HepG2 (cell line): Measurements from ENCODE around the gene TBC1D32. TPM values are rescaled to one million over a fixed set of nuclear protein-coding genes. Genes with fewer than 3 reads are reported as not detected.

Source experiments
- ARID2 ChIP-seq: sonication (generic); formaldehyde crosslinking; IDR thresholded peaks from 2 replicates; pipeline ENCODE4 v1.8.1; 2022; ENCODE audit warnings: mild to moderate bottlenecking, missing genetic modification reagents, borderline replicate concordance
- DMTF1 ChIP-seq: sonication (generic); formaldehyde crosslinking; IDR thresholded peaks from 2 replicates; pipeline ENCODE4 v1.4.0; 2020; ENCODE audit warnings: mild to moderate bottlenecking, missing genetic modification reagents
- HCFC1 ChIP-seq: fragments of 150-350 bp; IDR thresholded peaks from 2 replicates; pipeline ENCODE4 v1.6.1; 2014; ENCODE audit warnings: low read depth, low read length
- HOXA7 ChIP-seq: sonication (generic); formaldehyde crosslinking; IDR thresholded peaks from 2 replicates; pipeline ENCODE4 v1.8.1; 2022; ENCODE audit warnings: mild to moderate bottlenecking, missing genetic modification reagents, moderate library complexity
- KLF9 ChIP-seq: IDR thresholded peaks from 2 replicates; pipeline ENCODE4 v1.6.1; 2016; ENCODE audit warnings: low read depth
- POGZ ChIP-seq: sonication (generic); formaldehyde crosslinking; IDR thresholded peaks from 2 replicates; pipeline ENCODE4 v1.4.0; 2020; ENCODE audit warnings: mild to moderate bottlenecking, missing genetic modification reagents
- RARG ChIP-seq: sonication (generic); formaldehyde crosslinking; IDR thresholded peaks from 2 replicates; pipeline ENCODE4 v1.4.0; 2020; ENCODE audit warnings: low read depth, mild to moderate bottlenecking, missing genetic modification reagents
- RCOR2 ChIP-seq: IDR thresholded peaks from 2 replicates; pipeline ENCODE4 v1.6.1; 2016; ENCODE audit warnings: missing biosample characterization, missing genetic modification reagents
- RFX1 ChIP-seq: fragments of 450-650 bp; IDR thresholded peaks from 2 replicates; pipeline ENCODE4 v1.6.1; 2017
- SATB2 ChIP-seq: sonication (generic); formaldehyde crosslinking; IDR thresholded peaks from 2 replicates; pipeline ENCODE4 v1.5.0; 2020; ENCODE audit warnings: missing genetic modification reagents
- SIX1 ChIP-seq: sonication (generic); formaldehyde crosslinking; IDR thresholded peaks from 2 replicates; pipeline ENCODE4 v1.4.0; 2020; ENCODE audit warnings: missing genetic modification reagents, borderline replicate concordance
- TFDP1 ChIP-seq: IDR thresholded peaks from 2 replicates; pipeline ENCODE4 v1.6.1; 2016; ENCODE audit warnings: missing compliant biosample characterization, missing genetic modification reagents, borderline replicate concordance
- TOPORS ChIP-seq: sonication (generic); formaldehyde crosslinking; IDR thresholded peaks from 2 replicates; pipeline ENCODE4 v1.8.0; 2023; ENCODE audit warnings: mild to moderate bottlenecking, missing genetic modification reagents
- ZBTB20 ChIP-seq: sonication (generic); formaldehyde crosslinking; IDR thresholded peaks from 2 replicates; pipeline ENCODE4 v1.8.1; 2023; ENCODE audit warnings: missing genetic modification reagents, low read depth, mild to moderate bottlenecking, borderline replicate concordance
- ZNF12 ChIP-seq: sonication (generic); formaldehyde crosslinking; IDR thresholded peaks from 2 replicates; pipeline ENCODE4 v1.5.0; 2020; ENCODE audit warnings: missing genetic modification reagents
- ZNF124 ChIP-seq: sonication (generic); formaldehyde crosslinking; IDR thresholded peaks from 2 replicates; pipeline ENCODE4 v1.4.0; 2020; ENCODE audit warnings: missing genetic modification reagents
- ZNF138 ChIP-seq: sonication (generic); formaldehyde crosslinking; IDR thresholded peaks from 2 replicates; pipeline ENCODE4 v1.5.0; 2020; ENCODE audit warnings: mild to moderate bottlenecking, low read depth, missing genetic modification reagents
- ZNF263 ChIP-seq: sonication (generic); formaldehyde crosslinking; IDR thresholded peaks from 2 replicates; pipeline ENCODE4 v1.4.0; 2020; ENCODE audit warnings: missing genetic modification reagents
- ZNF335 ChIP-seq: sonication (generic); formaldehyde crosslinking; IDR thresholded peaks from 2 replicates; pipeline ENCODE4 v1.4.0; 2020; ENCODE audit warnings: missing genetic modification reagents
- ZNF446 ChIP-seq: sonication (generic); formaldehyde crosslinking; IDR thresholded peaks from 2 replicates; pipeline ENCODE4 v1.5.0; 2020; ENCODE audit warnings: mild to moderate bottlenecking, missing genetic modification reagents
- ZNF577 ChIP-seq: sonication (generic); formaldehyde crosslinking; IDR thresholded peaks from 2 replicates; pipeline ENCODE4 v1.4.0; 2020; ENCODE audit warnings: mild to moderate bottlenecking, low read depth, missing genetic modification reagents, borderline replicate concordance
- polyA plus RNA-seq, 8 experiments: library from polyadenylated mRNA; depleted of rRNA in 3 of 8; stranded (reverse) in 7 of 8; unstranded in 1 of 8; fragments of >200 nt; fragmentation: Illumina TruSeq in 4 of 8; extraction: Trizol in 4 of 8; gene quantifications; 2 replicates each; pipeline versions ENCODE4 v1.2.1 to v1.2.3, GENCODE V29; 2011 to 2016; ENCODE audit warnings: low read depth in 4 of 8, missing spikeins in 1 of 8, mixed read lengths in 1 of 8; ENCODE audit not compliant: insufficient read depth in 1 of 8
- total RNA-seq, 5 experiments: library from RNA; depleted of rRNA; stranded (reverse); fragments of >200 nt; fragmentation: Illumina TruSeq; extraction: Trizol; gene quantifications; 2 replicates each; pipeline ENCODE4 v1.2.3, GENCODE V29; 2016; ENCODE audit warnings: low read depth in 1 of 5
- TF ChIP-seq, protein P1 (sequence below): IDR thresholded peaks from 2 replicates; pipeline ENCODE4 v1.6.1; 2012; ENCODE audit warnings: low read length, improper control_type of control experiment
- TF ChIP-seq, protein P2 (sequence below): sonication (generic); formaldehyde crosslinking; IDR thresholded peaks from 2 replicates; pipeline ENCODE4 v1.5.0; 2020; ENCODE audit warnings: missing genetic modification reagents

Gene TBC1D32
- total and polyA plus RNA-seq, 2 of the 13 experiments (the other 11 are each of a cell fraction or from before 2014, with no cell fraction given) = 2.0 to 4.8 TPM

- TF ChIP-seq DMTF1 (CRISPR knock-in tag) = 0 out of 2 replicates have a peak, but pooled peaks have one; percentile 19
- TF ChIP-seq ZNF124 (CRISPR knock-in tag) = peak; percentile 55
- TF ChIP-seq ZNF335 (CRISPR knock-in tag) = peak; percentile 95
- TF ChIP-seq KLF9 (CRISPR knock-in tag) = no peak
- TF ChIP-seq ZNF12 (CRISPR knock-in tag) = no peak; the same call in 1 of the 2 replicates
- TF ChIP-seq ZNF263 = peak; percentile 33; the same call in 1 of the 2 replicates
- no peak for TF ChIP-seq RARG (CRISPR knock-in tag)
- no peak for TF ChIP-seq ZNF577
- TF ChIP-seq SATB2 (CRISPR knock-in tag) = no peak
- TF ChIP-seq ZNF446 (CRISPR knock-in tag) = peak; percentile 54; the same call in 1 of the 2 replicates
- peak; percentile 86; the same call in 1 of the 2 replicates for TF ChIP-seq POGZ (CRISPR knock-in tag)
- TF ChIP-seq SIX1 = peak; percentile 33; the same call in 1 of the 2 replicates
- TF ChIP-seq TFDP1 = 0 out of 2 replicates have a peak, but pooled peaks have one; percentile 30
- TF ChIP-seq TOPORS (CRISPR knock-in tag) = peak; percentile 79; the same call in 1 of the 2 replicates
- TF ChIP-seq, protein P1, sequence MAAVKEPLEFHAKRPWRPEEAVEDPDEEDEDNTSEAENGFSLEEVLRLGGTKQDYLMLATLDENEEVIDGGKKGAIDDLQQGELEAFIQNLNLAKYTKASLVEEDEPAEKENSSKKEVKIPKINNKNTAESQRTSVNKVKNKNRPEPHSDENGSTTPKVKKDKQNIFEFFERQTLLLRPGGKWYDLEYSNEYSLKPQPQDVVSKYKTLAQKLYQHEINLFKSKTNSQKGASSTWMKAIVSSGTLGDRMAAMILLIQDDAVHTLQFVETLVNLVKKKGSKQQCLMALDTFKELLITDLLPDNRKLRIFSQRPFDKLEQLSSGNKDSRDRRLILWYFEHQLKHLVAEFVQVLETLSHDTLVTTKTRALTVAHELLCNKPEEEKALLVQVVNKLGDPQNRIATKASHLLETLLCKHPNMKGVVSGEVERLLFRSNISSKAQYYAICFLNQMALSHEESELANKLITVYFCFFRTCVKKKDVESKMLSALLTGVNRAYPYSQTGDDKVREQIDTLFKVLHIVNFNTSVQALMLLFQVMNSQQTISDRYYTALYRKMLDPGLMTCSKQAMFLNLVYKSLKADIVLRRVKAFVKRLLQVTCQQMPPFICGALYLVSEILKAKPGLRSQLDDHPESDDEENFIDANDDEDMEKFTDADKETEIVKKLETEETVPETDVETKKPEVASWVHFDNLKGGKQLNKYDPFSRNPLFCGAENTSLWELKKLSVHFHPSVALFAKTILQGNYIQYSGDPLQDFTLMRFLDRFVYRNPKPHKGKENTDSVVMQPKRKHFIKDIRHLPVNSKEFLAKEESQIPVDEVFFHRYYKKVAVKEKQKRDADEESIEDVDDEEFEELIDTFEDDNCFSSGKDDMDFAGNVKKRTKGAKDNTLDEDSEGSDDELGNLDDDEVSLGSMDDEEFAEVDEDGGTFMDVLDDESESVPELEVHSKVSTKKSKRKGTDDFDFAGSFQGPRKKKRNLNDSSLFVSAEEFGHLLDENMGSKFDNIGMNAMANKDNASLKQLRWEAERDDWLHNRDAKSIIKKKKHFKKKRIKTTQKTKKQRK = no peak
- no peak; the same call in 1 of the 2 replicates for TF ChIP-seq HOXA7 (CRISPR knock-in tag)
- TF ChIP-seq ARID2 (CRISPR knock-in tag) = peak; percentile 96
- TF ChIP-seq ZNF138 (CRISPR knock-in tag) = 0 out of 2 replicates have a peak, but pooled peaks have one; percentile 51
- peak; percentile 94 for TF ChIP-seq RFX1
- TF ChIP-seq, protein P2, sequence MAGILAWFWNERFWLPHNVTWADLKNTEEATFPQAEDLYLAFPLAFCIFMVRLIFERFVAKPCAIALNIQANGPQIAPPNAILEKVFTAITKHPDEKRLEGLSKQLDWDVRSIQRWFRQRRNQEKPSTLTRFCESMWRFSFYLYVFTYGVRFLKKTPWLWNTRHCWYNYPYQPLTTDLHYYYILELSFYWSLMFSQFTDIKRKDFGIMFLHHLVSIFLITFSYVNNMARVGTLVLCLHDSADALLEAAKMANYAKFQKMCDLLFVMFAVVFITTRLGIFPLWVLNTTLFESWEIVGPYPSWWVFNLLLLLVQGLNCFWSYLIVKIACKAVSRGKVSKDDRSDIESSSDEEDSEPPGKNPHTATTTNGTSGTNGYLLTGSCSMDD = no peak
- peak; percentile 24; the same call in 1 of the 2 replicates for TF ChIP-seq HCFC1
- 0 out of 2 replicates have a peak, but pooled peaks have one; percentile 63 for TF ChIP-seq ZBTB20 (CRISPR knock-in tag)
- 0 out of 2 replicates have a peak, but pooled peaks have one; percentile 24 for TF ChIP-seq RCOR2
Measured at GRCh38 chr6:121334299-121335086, at the start of gene TBC1D32 (continued).
